B cell (primary cell): ENCODE results near the gene CCDC57.

Experiments used
- CTCF ChIP-seq: fragments of 200-600 bp; IDR thresholded peaks from one replicate; pipeline ENCODE4 v1.8.0; 2022; ENCODE audit warnings: antibody characterized with exemption, mild to moderate bottlenecking
- EZH2 ChIP-seq: IDR thresholded peaks from 2 replicates; pipeline ENCODE4 v1.6.1; 2012; ENCODE audit warnings: borderline replicate concordance, low read depth, mild to moderate bottlenecking, moderate library complexity, low read length; ENCODE audit not compliant: insufficient read depth, poor library complexity, severe bottlenecking

DNA sequence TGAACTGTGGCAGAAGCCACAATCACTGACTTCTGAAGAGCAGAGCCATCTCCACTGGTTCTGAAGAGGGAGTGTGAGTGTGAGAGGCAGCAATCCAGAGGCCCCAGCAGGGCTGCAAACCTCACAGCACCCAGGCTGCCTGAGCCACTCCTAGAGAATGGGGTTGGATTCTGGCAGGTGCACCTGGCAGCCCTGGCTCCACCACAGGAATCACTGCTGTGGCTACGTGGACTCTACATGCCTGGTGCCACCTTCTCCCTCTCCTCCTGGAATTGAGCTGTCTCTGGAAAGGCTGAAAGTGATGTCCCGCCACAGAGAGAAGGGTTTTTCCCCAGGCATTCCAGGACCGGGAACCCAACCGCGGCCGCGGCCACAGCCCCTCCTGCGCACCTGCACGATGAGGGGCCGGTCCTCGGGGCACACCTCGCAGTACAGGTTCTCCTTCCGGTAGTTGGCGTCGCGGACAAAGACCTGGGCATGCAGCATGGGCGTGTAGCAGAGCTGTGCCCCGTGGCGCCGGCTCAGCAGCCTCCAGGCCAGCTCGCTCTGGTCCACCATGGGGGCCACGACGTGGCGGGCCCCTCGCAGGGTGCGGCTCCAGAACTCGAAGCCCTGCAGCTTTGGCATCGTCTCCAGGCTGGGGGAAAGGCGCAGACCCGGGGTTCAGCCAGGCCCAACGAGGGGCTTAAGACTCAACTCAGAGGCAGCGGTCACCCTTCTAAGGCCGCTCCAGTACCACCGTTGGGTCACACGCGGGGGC lies 148.0 kb downstream of the CCDC57 start:
- TF ChIP-seq CTCF: no peak
- no peak for TF ChIP-seq EZH2
